D721Med (cell line): ENCODE results near the gene ATG16L1.

ENCODE experiments used
- DNase-seq: peaks from one replicate; pipeline ENCODE4 v3.0.0; 2011; ENCODE audit warnings: low spot score; ENCODE audit not compliant: insufficient read length
- FAIRE-seq: peaks from 2 replicates; lab custom pipeline; 2011; peaks lifted over from hg19 to GRCh38; lab: Jason Lieb, UNC
- CTCF ChIP-seq: IDR thresholded peaks from 2 replicates; pipeline ENCODE4 v1.5.1; 2012; ENCODE audit warnings: mild to moderate bottlenecking, control low read depth; ENCODE audit not compliant: insufficient read depth; ENCODE audit errors: missing control alignments

The ATG16L1 gene

GRCh38 chr2:233209533-233210171, 41.8 kb upstream of the ATG16L1 start:
- FAIRE-seq (no peak), DNase-seq (no peak)
- no peak for TF ChIP-seq CTCF

- no peak for DNase-seq
- no peak for TF ChIP-seq CTCF
- FAIRE-seq, result no peak
Observed at GRCh38 chr2:233210281-233210680, 41.2 kb upstream of the ATG16L1 start.

- DNase-seq, result no peak
- no peak for TF ChIP-seq CTCF
- FAIRE-seq, result no peak
Observed at GRCh38 chr2:233210843-233211547, 40.5 kb upstream of the ATG16L1 start.

- DNase-seq (no peak), FAIRE-seq (no peak)
- no peak for TF ChIP-seq CTCF
Observed at GRCh38 chr2:233211548-233211895, 40.0 kb upstream of the ATG16L1 start.

GRCh38 chr2:233213011-233213410, 38.5 kb upstream of the ATG16L1 start:
- FAIRE-seq (no peak), DNase-seq (no peak)
- TF ChIP-seq CTCF, result no peak

GRCh38 chr2:233213975-233214374, 37.5 kb upstream of the ATG16L1 start:
- no peak for DNase-seq
- no peak for FAIRE-seq
- no peak for TF ChIP-seq CTCF

GRCh38 chr2:233217892-233218377, 33.5 kb upstream of the ATG16L1 start:
- TF ChIP-seq CTCF, result no peak
- DNase-seq (no peak), FAIRE-seq (no peak)
